Endodermal cell (in vitro differentiated cells): ENCODE data around the gene CUX1. TPM values are rescaled to one million over a fixed set of nuclear protein-coding genes. Genes with fewer than 3 reads are reported as not detected.

Source experiments
- DNase-seq: peaks from one replicate; pipeline ENCODE4 v3.0.0-alpha.2; 2017
- H3K27ac ChIP-seq: 2 replicates; pipeline ENCODE4 v1.5.1; 2013; ENCODE audit warnings: mild to moderate bottlenecking, low read depth, low read length, moderate library complexity
- H3K27me3 ChIP-seq: 2 replicates; pipeline ENCODE4 v1.6.1; 2013; ENCODE audit warnings: mild to moderate bottlenecking, low read length, moderate library complexity; ENCODE audit not compliant: insufficient read depth, control insufficient read depth, poor library complexity, severe bottlenecking
- H3K36me3 ChIP-seq: 2 replicates; pipeline ENCODE4 v1.7.0; 2013; ENCODE audit warnings: mild to moderate bottlenecking, low read length, moderate library complexity; ENCODE audit not compliant: control insufficient read depth, insufficient read depth
- H3K4me1 ChIP-seq: one replicate; pipeline ENCODE4 v1.7.0; 2013; ENCODE audit warnings: low read length; ENCODE audit not compliant: control insufficient read depth, insufficient read depth
- H3K4me3 ChIP-seq: 2 replicates; pipeline ENCODE4 v1.5.1; 2013; ENCODE audit warnings: mild to moderate bottlenecking, low read length, moderate library complexity
- H3K9ac ChIP-seq: 2 replicates; pipeline ENCODE4 v1.6.1; 2013; ENCODE audit warnings: mild to moderate bottlenecking, low read length, moderate library complexity; ENCODE audit not compliant: poor library complexity, severe bottlenecking; ENCODE audit errors: extremely low read depth
- H3K9me3 ChIP-seq: 2 replicates; pipeline ENCODE4 v1.6.1; 2013; ENCODE audit warnings: mild to moderate bottlenecking, low read length, moderate library complexity; ENCODE audit not compliant: control insufficient read depth
- H3K27ac Mint-ChIP-seq: 2 replicates; pipeline ENCODE4 v1.8.0; 2020; ENCODE audit warnings: mixed read lengths
- H3K27me3 Mint-ChIP-seq: 2 replicates; pipeline ENCODE4 v1.8.0; 2021; ENCODE audit warnings: mild to moderate bottlenecking, mixed read lengths; ENCODE audit not compliant: insufficient read depth
- H3K36me3 Mint-ChIP-seq: 2 replicates; pipeline ENCODE4 v1.8.0; 2020; ENCODE audit warnings: low read depth, mixed read lengths
- H3K4me1 Mint-ChIP-seq: 2 replicates; pipeline ENCODE4 v1.8.0; 2020; ENCODE audit warnings: mixed read lengths
- H3K4me3 Mint-ChIP-seq: 2 replicates; pipeline ENCODE4 v1.8.0; 2020; ENCODE audit warnings: mild to moderate bottlenecking, moderate library complexity, mixed read lengths
- H3K9me3 Mint-ChIP-seq: 2 replicates; pipeline ENCODE4 v1.8.0; 2020; ENCODE audit warnings: mild to moderate bottlenecking, mixed read lengths
- WGBS, 2 experiments: methylation state at CpG; one replicate each; pipeline versions ENCODE4 v1.1.5 to v1.1.7; 2013; ENCODE audit warnings: missing lambda C conversion rate in 2 of 2, mixed read lengths in 1 of 2; ENCODE audit not compliant: insufficient coverage in 1 of 2, insufficient read length in 1 of 2; 5-methylcytosine and 5-hydroxymethylcytosine counted together
- total RNA-seq, 2 donors: library from RNA; stranded (reverse); fragmentation: NEBNext Ultra II Directional in 1 of 2; extraction: Animal tissue kit (Norgen Biotek cat#: 25700) in 1 of 2; gene quantifications; 2 replicates in 1 of 2; 3 replicates in 1 of 2; pipeline ENCODE4 v1.2.1, GENCODE V29; 2021
- TF ChIP-seq, protein P1 (sequence below): fragments of 200-600 bp; sonication (generic); conservative IDR thresholded peaks from 2 replicates; pipeline ENCODE4 v1.5.0; 2021; ENCODE audit warnings: antibody characterized with exemption, mild to moderate bottlenecking

The CUX1 gene
- total RNA-seq, 2 donors from 2014 or later: 85.1 to 108 TPM

DNA sequence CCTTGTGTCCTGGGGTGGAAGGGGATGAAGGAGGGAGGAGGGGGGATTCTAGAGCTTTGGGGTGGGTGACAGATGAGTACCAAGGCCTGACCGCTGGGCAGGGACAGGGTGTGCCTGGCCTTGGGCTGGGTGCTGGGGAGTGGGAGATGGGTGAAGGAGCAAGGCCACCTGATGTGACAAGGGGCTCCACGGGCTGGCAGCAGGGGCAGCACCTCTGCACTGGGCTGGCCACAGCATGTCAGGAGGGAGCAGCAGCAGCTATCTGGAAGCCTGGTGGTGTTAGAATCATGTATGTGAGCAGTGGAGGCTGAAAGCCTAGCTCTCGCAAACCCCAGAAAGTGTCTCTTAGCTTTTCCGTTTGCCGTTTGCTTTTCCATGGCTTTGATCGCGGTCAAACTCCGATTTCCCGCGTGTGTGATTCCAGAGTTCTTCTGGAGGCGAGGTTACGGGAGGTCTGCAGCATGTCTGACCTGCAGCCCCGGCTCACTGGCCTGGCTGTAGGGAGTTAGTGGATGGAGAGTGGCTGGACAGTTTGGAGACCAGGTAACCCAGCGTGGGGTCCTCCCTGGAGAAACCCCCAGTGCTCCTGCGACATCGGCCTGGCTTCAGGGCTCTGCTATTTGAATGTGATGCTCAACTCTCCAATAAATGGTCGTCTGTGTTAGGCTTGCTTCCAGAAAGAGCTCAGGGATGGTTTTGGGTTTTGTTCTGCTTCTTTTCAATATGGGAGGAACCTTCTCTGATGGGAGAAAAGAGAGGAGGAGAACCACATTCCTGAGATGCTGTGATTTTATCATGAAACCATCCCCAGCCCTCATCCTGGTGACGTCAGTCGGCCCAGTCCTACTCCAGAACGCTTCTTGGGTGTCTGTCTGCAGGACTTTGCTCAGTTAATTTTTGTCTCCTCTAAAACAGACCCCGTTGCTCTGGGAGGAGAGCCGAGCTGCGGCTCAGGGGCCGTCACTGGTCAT lies 105.5 kb downstream of the CUX1 start:
- Mint-ChIP-seq H3K4me1 (peaks cover 16% of the 10 kb centered on the region), H3K36me3 (peaks cover 48% of the 10 kb centered on the region), H3K4me3 (no peak overlapping the region), H3K27ac (peak overlapping the region; percentile 67), H3K27me3 (no peaks in the 10 kb centered on the region), H3K9me3 (no peaks in the 10 kb centered on the region)
- Histone ChIP-seq H3K4me1 (no peaks in the 10 kb centered on the region), H3K4me3 (no peak overlapping the region), H3K27ac (no peak overlapping the region), H3K36me3 (peaks cover 41% of the 10 kb centered on the region), H3K9ac (no peak overlapping the region), H3K27me3 (no peaks in the 10 kb centered on the region), H3K9me3 (no peaks in the 10 kb centered on the region)
- 88 to 93% methylated on average over 14 to 24 of the region's 24 CpGs for WGBS, 2 experiments
- no peak for DNase-seq
- TF ChIP-seq, protein P1, sequence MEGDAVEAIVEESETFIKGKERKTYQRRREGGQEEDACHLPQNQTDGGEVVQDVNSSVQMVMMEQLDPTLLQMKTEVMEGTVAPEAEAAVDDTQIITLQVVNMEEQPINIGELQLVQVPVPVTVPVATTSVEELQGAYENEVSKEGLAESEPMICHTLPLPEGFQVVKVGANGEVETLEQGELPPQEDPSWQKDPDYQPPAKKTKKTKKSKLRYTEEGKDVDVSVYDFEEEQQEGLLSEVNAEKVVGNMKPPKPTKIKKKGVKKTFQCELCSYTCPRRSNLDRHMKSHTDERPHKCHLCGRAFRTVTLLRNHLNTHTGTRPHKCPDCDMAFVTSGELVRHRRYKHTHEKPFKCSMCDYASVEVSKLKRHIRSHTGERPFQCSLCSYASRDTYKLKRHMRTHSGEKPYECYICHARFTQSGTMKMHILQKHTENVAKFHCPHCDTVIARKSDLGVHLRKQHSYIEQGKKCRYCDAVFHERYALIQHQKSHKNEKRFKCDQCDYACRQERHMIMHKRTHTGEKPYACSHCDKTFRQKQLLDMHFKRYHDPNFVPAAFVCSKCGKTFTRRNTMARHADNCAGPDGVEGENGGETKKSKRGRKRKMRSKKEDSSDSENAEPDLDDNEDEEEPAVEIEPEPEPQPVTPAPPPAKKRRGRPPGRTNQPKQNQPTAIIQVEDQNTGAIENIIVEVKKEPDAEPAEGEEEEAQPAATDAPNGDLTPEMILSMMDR: no peak

GRCh38 chr7:101923602-101923985 lies 106.2 kb downstream of the CUX1 start:
- Histone ChIP-seq H3K4me3 (no peak overlapping the region), H3K36me3 (peaks cover 34% of the 10 kb centered on the region), H3K9ac (no peak overlapping the region), H3K27me3 (no peaks in the 10 kb centered on the region), H3K27ac (no peak overlapping the region), H3K9me3 (no peaks in the 10 kb centered on the region), H3K4me1 (no peaks in the 10 kb centered on the region)
- Mint-ChIP-seq H3K27me3 (no peaks in the 10 kb centered on the region), H3K4me1 (peaks cover 16% of the 10 kb centered on the region), H3K4me3 (no peak overlapping the region), H3K27ac (peak overlapping the region; percentile 8), H3K9me3 (no peaks in the 10 kb centered on the region), H3K36me3 (peaks cover 43% of the 10 kb centered on the region)
- no peak for DNase-seq
- 93 to 94% methylated on average over 3 to 11 of the region's 11 CpGs for WGBS, 2 experiments
- TF ChIP-seq, protein P1: no peak

DNA sequence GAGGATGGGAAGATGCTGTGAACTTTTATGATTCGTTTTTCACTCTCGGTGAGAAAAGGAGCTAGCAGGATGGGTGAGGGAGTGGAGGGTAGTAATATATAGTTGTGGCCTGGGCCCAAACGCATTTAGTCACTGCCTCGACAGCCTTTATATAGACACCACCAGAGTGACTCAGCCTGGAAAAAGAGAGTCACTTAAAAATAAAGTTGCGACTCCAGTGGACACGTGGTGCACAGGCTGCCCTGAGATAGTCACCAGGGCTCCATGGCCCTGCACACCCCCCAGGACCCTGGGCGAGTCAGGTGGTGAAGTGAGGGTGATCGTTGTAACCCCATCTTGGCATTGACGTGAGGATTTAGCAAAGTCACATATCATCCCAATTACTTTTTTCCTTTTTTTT lies 106.7 kb downstream of the CUX1 start:
- peaks cover 2% of the 10 kb centered on the region for H3K9me3 ChIP-seq
- Mint-ChIP-seq H3K4me1 (peaks cover 16% of the 10 kb centered on the region), H3K27me3 (no peaks in the 10 kb centered on the region), H3K27ac (peak overlapping the region; percentile 44), H3K4me3 (no peak overlapping the region), H3K9me3 (peaks cover 1% of the 10 kb centered on the region), H3K36me3 (peaks cover 40% of the 10 kb centered on the region)
- no peaks in the 10 kb centered on the region for H3K4me1 ChIP-seq
- H3K27me3 ChIP-seq: no peaks in the 10 kb centered on the region
- H3K9ac ChIP-seq: no peak overlapping the region
- no peak for DNase-seq
- 95 to 96% methylated on average over 8 to 9 of the region's 9 CpGs for WGBS, 2 experiments
- TF ChIP-seq, protein P1: no peak
- H3K4me3 ChIP-seq: no peak overlapping the region
- no peak overlapping the region for H3K27ac ChIP-seq
- peaks cover 30% of the 10 kb centered on the region for H3K36me3 ChIP-seq
